B cell (primary cell): ENCODE data around the gene DHH. TPM values are rescaled to one million over a fixed set of nuclear protein-coding genes. Genes with fewer than 3 reads are reported as not detected.

Experiments used
- ATAC-seq: fragments of 200-7000 bp; cut with Tn5 transposase; one replicate; pipeline ENCODE4 v1.10.0; 2021; ENCODE audit warnings: low read depth, mild to moderate bottlenecking, moderate number of reproducible peaks, moderate library complexity
- CTCF ChIA-PET: fragments of 350-600 bp; sonication (Branson Sonifier 250); formaldehyde crosslinking; loops from one replicate; lab custom pipeline; 2021; ENCODE audit warnings: antibody characterized with exemption, inconsistent platforms; lab: Charles Lee
- POLR2A ChIA-PET: fragments of 350-600 bp; sonication (Branson Sonifier 250); formaldehyde crosslinking; loops from one replicate; lab custom pipeline; 2021; ENCODE audit warnings: antibody characterized with exemption; lab: Charles Lee
- DNase-seq: peaks from one replicate; pipeline ENCODE4 v3.0.0; 2013
- H2AFZ ChIP-seq: 2 replicates; pipeline ENCODE4 v1.6.1; 2012; ENCODE audit warnings: mild to moderate bottlenecking, low read depth, low read length; ENCODE audit not compliant: insufficient read depth, poor library complexity, severe bottlenecking
- H3K27ac ChIP-seq, 2 donors: 1 replicate in 1 of 2; 2 replicates in 1 of 2; pipeline ENCODE4 v1.5.1; 2012 to 2013; ENCODE audit warnings: low read length in 2 of 2, mild to moderate bottlenecking in 2 of 2, moderate library complexity in 1 of 2
- H3K27me3 ChIP-seq, 4 experiments: fragments of 200-600 bp in 1 of 4; sonication (generic) in 1 of 4; replicated peaks in 1 of 4; 1 replicate in 2 of 4; 2 replicates in 2 of 4; pipeline versions ENCODE4 v1.6.1 to v1.7.0; 2013 to 2016; ENCODE audit warnings: low read length in 3 of 4, mild to moderate bottlenecking in 2 of 4, mixed read lengths in 1 of 4, moderate library complexity in 1 of 4; ENCODE audit not compliant: insufficient read depth in 4 of 4, control insufficient read depth in 3 of 4; ENCODE audit errors: control extremely low read depth in 1 of 4
- H3K36me3 ChIP-seq, 2 experiments: replicated peaks in 1 of 2; 1 replicate in 1 of 2; 2 replicates in 1 of 2; pipeline versions ENCODE4 v1.6.1 to v1.7.1; 2013; ENCODE audit warnings: low read length in 1 of 2; ENCODE audit not compliant: insufficient read depth in 2 of 2, control insufficient read depth in 1 of 2; ENCODE audit errors: control extremely low read depth in 1 of 2, extremely low read depth in 1 of 2
- H3K4me1 ChIP-seq, 2 donors: fragments of 200-600 bp in 1 of 2; sonication (generic) in 1 of 2; 1 replicate in 1 of 2; 2 replicates in 1 of 2; pipeline versions ENCODE4 v1.5.1 to v1.6.1; 2013 to 2017; ENCODE audit warnings: low read length in 2 of 2; ENCODE audit not compliant: control insufficient read depth in 2 of 2, insufficient read depth in 2 of 2
- H3K4me2 ChIP-seq: replicated peaks from 2 replicates; pipeline ENCODE3; 2012; ENCODE audit warnings: mild to moderate bottlenecking, low read depth, low read length; ENCODE audit not compliant: poor library complexity, severe bottlenecking
- H3K4me3 ChIP-seq, 5 experiments: fragments of 200-600 bp in 1 of 5; sonication (generic) in 1 of 5; 1 replicate in 3 of 5; 2 replicates in 2 of 5; pipeline versions ENCODE4 v1.5.1 to v1.7.0; 2011 to 2016; ENCODE audit warnings: low read length in 4 of 5, mild to moderate bottlenecking in 4 of 5, low read depth in 2 of 5, control low read depth in 1 of 5, moderate library complexity in 1 of 5; ENCODE audit not compliant: insufficient read depth in 1 of 5; ENCODE audit errors: control extremely low read depth in 1 of 5, extremely low read depth in 1 of 5
- H3K79me2 ChIP-seq: fragments of 200-600 bp; sonication (generic); one replicate; pipeline ENCODE4 v1.6.0; 2016; ENCODE audit warnings: low read length; ENCODE audit not compliant: control insufficient read depth, insufficient read depth
- H3K9ac ChIP-seq: fragments of 200-600 bp; sonication (generic); 2 replicates; pipeline ENCODE4 v1.6.1; 2017; ENCODE audit warnings: mild to moderate bottlenecking, low read length, moderate library complexity
- H3K9me3 ChIP-seq, 3 donors: one replicate each; pipeline versions ENCODE4 v1.6.1 to v1.7.1; 2013; ENCODE audit warnings: low read length in 2 of 3; ENCODE audit not compliant: control insufficient read depth in 2 of 3, insufficient read depth in 1 of 3; ENCODE audit errors: control extremely low read depth in 1 of 3
- H4K20me1 ChIP-seq: 2 replicates; pipeline ENCODE4 v1.6.0; 2012; ENCODE audit warnings: mild to moderate bottlenecking, low read length; ENCODE audit not compliant: insufficient read depth, control insufficient read depth, poor library complexity, severe bottlenecking
- H3K27ac Mint-ChIP-seq: one replicate; pipeline ENCODE4 v1.8.0; 2021; ENCODE audit warnings: mixed read lengths
- H3K27me3 Mint-ChIP-seq: one replicate; pipeline ENCODE4 v1.8.0; 2021; ENCODE audit warnings: mixed read lengths
- H3K4me1 Mint-ChIP-seq: one replicate; pipeline ENCODE4 v1.8.0; 2021; ENCODE audit warnings: mixed read lengths
- H3K4me3 Mint-ChIP-seq: one replicate; pipeline ENCODE4 v1.8.0; 2021; ENCODE audit warnings: mixed read lengths
- H3K9me3 Mint-ChIP-seq: one replicate; pipeline ENCODE4 v1.8.0; 2022; ENCODE audit warnings: mixed read lengths; ENCODE audit not compliant: insufficient read depth
- CTCF ChIP-seq: fragments of 200-600 bp; IDR thresholded peaks from one replicate; pipeline ENCODE4 v1.8.0; 2022; ENCODE audit warnings: antibody characterized with exemption, mild to moderate bottlenecking
- EZH2 ChIP-seq: IDR thresholded peaks from 2 replicates; pipeline ENCODE4 v1.6.1; 2012; ENCODE audit warnings: borderline replicate concordance, low read depth, mild to moderate bottlenecking, moderate library complexity, low read length; ENCODE audit not compliant: insufficient read depth, poor library complexity, severe bottlenecking
- WGBS: methylation state at CpG from one replicate; pipeline ENCODE4 v1.1.5; 2013; ENCODE audit warnings: missing lambda C conversion rate; ENCODE audit not compliant: insufficient coverage; 5-methylcytosine and 5-hydroxymethylcytosine counted together
- intact Hi-C: fragments of 100-400 bp; cut with micrococcal nuclease; formaldehyde crosslinking; loops from one replicate; pipeline ENCODE4 v1.10.0; 2022
- polyA plus RNA-seq: library from polyadenylated mRNA; depleted of rRNA; stranded (reverse); fragments of >200 nt; gene quantifications from 2 replicates; pipeline ENCODE4 v1.2.3, GENCODE V29; 2012
- total RNA-seq, 2 donors: library from RNA; stranded (reverse); fragments of 120-200 nt in 1 of 2; gene quantifications; 1 replicate in 1 of 2; 2 replicates in 1 of 2; pipeline versions ENCODE4 v1.2.3 to v1.2.4, GENCODE V29; 2013 to 2022

Gene DHH
- total and polyA plus RNA-seq, 2 donors (not counting 1 experiment from before 2014, with no cell fraction given) = 0.07 to 0.81 TPM

DNA sequence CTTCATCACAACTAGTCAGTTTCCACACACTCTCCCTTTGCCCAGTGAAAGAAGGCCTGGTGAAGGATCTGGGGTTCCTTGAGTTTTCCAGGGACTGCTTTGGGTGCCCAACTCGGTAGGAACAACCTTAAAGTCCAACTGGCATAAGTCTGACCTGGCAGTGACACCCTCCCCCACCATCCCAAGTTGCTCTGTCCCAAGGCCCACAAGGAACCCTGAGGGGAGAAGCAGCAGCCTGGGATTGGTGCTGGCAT is 35.6 kb downstream of the DHH start:
- POLR2A ChIA-PET = interaction anchor here (1.8 to 2.5 kb wide), 2 partner anchors 11 to 72 kb away, joined by 4 to 12 read pairs; partner anchors contain the start of genes RHEBL1 and TUBA1B
- ATAC-seq = no peak
- peaks cover 0 to 12% of the 10 kb centered on the region in 2 experiments for H3K36me3 ChIP-seq
- Mint-ChIP-seq H3K4me3 (peak overlapping the region; percentile 92), H3K9me3 (no peaks in the 10 kb centered on the region), H3K4me1 (peaks cover 59% of the 10 kb centered on the region), H3K27me3 (no peaks in the 10 kb centered on the region), H3K27ac (peak overlapping the region; percentile 92)
- TF ChIP-seq EZH2 (no peak), CTCF (no peak)
- H3K4me2 ChIP-seq = peak overlapping the region; percentile 97
- no peaks in the 10 kb centered on the region for H3K9me3 ChIP-seq
- peak overlapping the region in 1 of 2 donors; percentile 88 for H3K27ac ChIP-seq
- intact Hi-C loops = loop anchor here (5.0 kb wide), 1 partner anchor 62 kb away; the partner anchor contains the start of gene DDN
- peak overlapping the region; percentile 93 for H3K9ac ChIP-seq
- no peaks in the 10 kb centered on the region for H3K27me3 ChIP-seq
- peaks cover 79% of the 10 kb centered on the region for H3K79me2 ChIP-seq
- DNase-seq = no peak
- peak overlapping the region; percentile 81 to 97 (median 91) for H3K4me3 ChIP-seq
- H2AFZ ChIP-seq = no peak overlapping the region
- H4K20me1 ChIP-seq = peaks cover 58% of the 10 kb centered on the region
- WGBS = 11% methylated on average over 1 of the region's 1 CpG
- peaks cover 51 to 57% of the 10 kb centered on the region in 2 donors for H3K4me1 ChIP-seq
- CTCF ChIA-PET = interaction anchor here (0.8 to 1.6 kb wide), 4 partner anchors 8 to 129 kb away, joined by 3 to 7 read pairs (median 4); partner anchors contain the start of genes TUBA1A and TUBA1B

DNA sequence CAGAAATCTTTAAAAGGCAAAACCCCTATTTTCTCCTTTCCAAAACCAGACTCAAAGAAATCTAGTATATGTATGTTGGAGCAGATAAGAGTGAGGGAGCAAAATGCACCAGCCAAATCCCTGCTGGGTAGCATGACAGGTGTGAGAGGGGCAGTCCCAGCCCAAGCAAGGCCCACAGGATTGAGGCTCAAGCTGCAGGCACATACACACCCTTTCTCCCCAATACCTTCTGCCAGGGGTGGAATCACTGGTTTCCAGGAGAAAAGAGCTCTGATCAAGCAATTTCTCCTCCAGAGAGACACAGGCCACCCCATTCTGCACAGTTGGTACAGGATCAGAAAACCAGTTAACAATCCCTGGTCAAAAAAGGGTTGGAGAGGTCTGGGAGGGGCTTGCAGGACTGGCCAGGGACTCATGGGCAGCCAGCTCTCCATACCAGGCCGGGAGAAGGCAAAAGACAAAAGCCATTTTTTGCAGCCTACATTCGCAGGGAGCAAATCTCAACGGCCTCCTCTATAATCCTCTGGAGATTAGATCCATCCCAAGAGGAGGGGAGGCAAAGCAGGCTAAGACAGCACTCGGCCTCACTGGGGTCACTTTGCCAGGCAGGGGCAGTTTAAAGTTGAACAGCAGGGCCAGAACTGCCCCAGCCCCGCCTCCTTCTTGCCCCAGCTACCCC is 36.1 kb downstream of the DHH start:
- no peaks in the 10 kb centered on the region for H3K27me3 ChIP-seq
- H3K27me3 Mint-ChIP-seq = no peaks in the 10 kb centered on the region
- TF ChIP-seq EZH2 (no peak), CTCF (no peak)
- H3K9me3 ChIP-seq = no peaks in the 10 kb centered on the region
- peak overlapping the region; percentile 92 for H3K4me3 Mint-ChIP-seq
- POLR2A ChIA-PET = interaction anchor here (0.6 to 2.5 kb wide), 4 partner anchors 11 to 770 kb away, joined by 3 to 12 read pairs (median 5); partner anchors contain the start of genes NCKAP5L, RHEBL1 and TUBA1B
- intact Hi-C loops = loop anchor here (5.0 kb wide), 1 partner anchor 61 kb away; the partner anchor contains the start of gene DDN
- peaks cover 51 to 57% of the 10 kb centered on the region in 2 donors for H3K4me1 ChIP-seq
- DNase-seq (no peak), ATAC-seq (no peak)
- H3K36me3 ChIP-seq = peaks cover 0 to 17% of the 10 kb centered on the region in 2 experiments
- H3K79me2 ChIP-seq = peaks cover 83% of the 10 kb centered on the region
- peaks cover 56% of the 10 kb centered on the region for H3K4me1 Mint-ChIP-seq
- H3K9me3 Mint-ChIP-seq = no peaks in the 10 kb centered on the region
- 10% methylated on average over 3 of the region's 5 CpGs for WGBS
- peaks cover 63% of the 10 kb centered on the region for H4K20me1 ChIP-seq
- H2AFZ ChIP-seq = no peak overlapping the region
- H3K4me3 ChIP-seq = peak overlapping the region; percentile 81 to 97 (median 91)
- peak overlapping the region; percentile 97 for H3K4me2 ChIP-seq
- H3K27ac ChIP-seq = peak overlapping the region in 1 of 2 donors; percentile 88
- CTCF ChIA-PET = interaction anchor here (0.5 to 1.6 kb wide), 6 partner anchors 8 to 130 kb away, joined by 3 to 7 read pairs (median 4); partner anchors contain the start of genes TUBA1A and TUBA1B
- peak overlapping the region; percentile 93 for H3K9ac ChIP-seq
- H3K27ac Mint-ChIP-seq = peak overlapping the region; percentile 92
